ENCODE results near the gene NIT1. TPM values are rescaled to one million over a fixed set of nuclear protein-coding genes. Genes with fewer than 3 reads are reported as not detected.

NIT1 gene
- total RNA-seq, 1 experiment from 2014 or later = 26.8 TPM

GRCh38 chr1:161119092-161119903 is 1.4 kb downstream of the NIT1 start:
- Histone ChIP-seq H4K20me1 (ENCODE audit: insufficient read depth) (no peaks in the 10 kb centered on the region; the same call in 1 of the 2 replicates), H3K27me3 (ENCODE audit: insufficient read depth, low read depth) (no peaks in the 10 kb centered on the region), H3K9me3 (ENCODE audit: insufficient read depth, low read depth) (no peaks in the 10 kb centered on the region), H3K4me2 (peak overlapping the region; percentile 94), H3K79me2 (ENCODE audit: low read depth) (peaks cover 44% of the 10 kb centered on the region), H3K27ac (peak overlapping the region; percentile 81; the same call in 1 of the 2 replicates), H3K4me1 (replicated peaks; ENCODE audit: insufficient read depth) (peaks cover 38% of the 10 kb centered on the region), H2AFZ (no peak overlapping the region), H3K9me2 (ENCODE audit: insufficient read depth) (no peaks in the 10 kb centered on the region), H3K4me3 (peak overlapping the region; percentile 82), H3F3A (ENCODE audit: insufficient read depth, low read depth) (peaks cover 56% of the 10 kb centered on the region), H3K36me3 (ENCODE audit: low read depth) (no peaks in the 10 kb centered on the region)
- BruUV-seq (replicated peaks) = no TSS peak
- peak in 1 of 2 experiments; percentile 49 for DNase-seq
- POLR2A ChIA-PET (ENCODE audit: unreplicated experiment) = no interaction called here
- CTCF ChIA-PET = no interaction called here
- intact Hi-C loops (cut with micrococcal nuclease; ENCODE audit: unreplicated experiment) = loop anchor here (2.0 kb wide), 1 partner anchor 48 kb away; the partner anchor contains the start of gene PPOX
- TF ChIP-seq EZH2 (IDR thresholded peaks at IDR 0.05; ENCODE audit: low read depth) (no peak), CTCF (conservative IDR thresholded peaks at IDR 0.05) (peak; percentile 61; the same call in 1 of the 2 replicates)

- Histone ChIP-seq H3K36me3 (ENCODE audit: low read depth) (no peaks in the 10 kb centered on the region), H3K9me3 (ENCODE audit: insufficient read depth, low read depth) (no peaks in the 10 kb centered on the region), H4K20me1 (ENCODE audit: insufficient read depth) (no peaks in the 10 kb centered on the region), H3K4me2 (no peak overlapping the region), H3K4me1 (replicated peaks; ENCODE audit: insufficient read depth) (peaks cover 22% of the 10 kb centered on the region), H3K27me3 (ENCODE audit: insufficient read depth, low read depth) (no peaks in the 10 kb centered on the region), H2AFZ (no peak overlapping the region), H3K27ac (no peak overlapping the region), H3K4me3 (no peak overlapping the region), H3K9me2 (ENCODE audit: insufficient read depth) (no peaks in the 10 kb centered on the region), H3K79me2 (ENCODE audit: low read depth) (peaks cover 29% of the 10 kb centered on the region), H3F3A (ENCODE audit: insufficient read depth, low read depth) (peaks cover 40% of the 10 kb centered on the region)
- ChIA-PET CTCF (interaction anchor here (0.6 kb wide), 2 partner anchors 12 to 36 kb away, joined by 6 to 7 read pairs; no protein-coding TSS in a partner anchor), POLR2A (ENCODE audit: unreplicated experiment) (interaction anchor here (0.5 kb wide), 1 partner anchor 12 kb away, joined by 6 read pairs; no protein-coding TSS in a partner anchor)
- intact Hi-C loops (cut with micrococcal nuclease; ENCODE audit: unreplicated experiment) = no loop called here
- TF ChIP-seq EZH2 (IDR thresholded peaks at IDR 0.05; ENCODE audit: low read depth) = no peak
- no peak for TF ChIP-seq CTCF (conservative IDR thresholded peaks at IDR 0.05)
- no peak for DNase-seq
- BruUV-seq (replicated peaks) = no TSS peak
Measured at GRCh38 chr1:161121042-161121650, 3.2 kb downstream of the NIT1 start.

- H3K4me2 ChIP-seq = no peak overlapping the region
- H3K4me1 ChIP-seq (replicated peaks; ENCODE audit: insufficient read depth) = peaks cover 16% of the 10 kb centered on the region
- H3K9me2 ChIP-seq (ENCODE audit: insufficient read depth) = no peaks in the 10 kb centered on the region
- TF ChIP-seq EZH2 (IDR thresholded peaks at IDR 0.05; ENCODE audit: low read depth) (no peak), CTCF (conservative IDR thresholded peaks at IDR 0.05) (no peak)
- no TSS peak for BruUV-seq (replicated peaks)
- CTCF ChIA-PET = no interaction called here
- no peaks in the 10 kb centered on the region for H4K20me1 ChIP-seq (ENCODE audit: insufficient read depth)
- H3K79me2 ChIP-seq (ENCODE audit: low read depth) = peaks cover 23% of the 10 kb centered on the region
- H2AFZ ChIP-seq = no peak overlapping the region
- no peaks in the 10 kb centered on the region for H3K27me3 ChIP-seq (ENCODE audit: insufficient read depth, low read depth)
- intact Hi-C loops (cut with micrococcal nuclease; ENCODE audit: unreplicated experiment) = no loop called here
- no peak overlapping the region for H3K4me3 ChIP-seq
- H3K27ac ChIP-seq = no peak overlapping the region
- H3K9me3 ChIP-seq (ENCODE audit: insufficient read depth, low read depth) = no peaks in the 10 kb centered on the region
- POLR2A ChIA-PET (ENCODE audit: unreplicated experiment) = no interaction called here
- 0 out of 2 replicates have a peak, but pooled peaks cover 2% of the 10 kb centered on the region for H3K36me3 ChIP-seq (ENCODE audit: low read depth)
- H3F3A ChIP-seq (ENCODE audit: insufficient read depth, low read depth) = peaks cover 34% of the 10 kb centered on the region; the same call in 1 of the 2 replicates
- DNase-seq = no peak
Measured at GRCh38 chr1:161121834-161122233, 3.9 kb downstream of the NIT1 start.

All from PC-9 (cell line).